AML-193 (cell line): Measurements from ENCODE around the gene MAP4K4.
"Not testable (repeated sequence)": the region's sequence is repeated elsewhere in the genome, so short reads cannot be mapped to it uniquely, and the experiment has no call there.

Experiments used
- DNase-seq, 2 experiments: peaks; one replicate each; lab custom pipeline; 2025; lab: John Stamatoyannopoulos, UW

Gene MAP4K4

GRCh38 chr2:101742547-101742946 is 45.0 kb downstream of the MAP4K4 start:
- DNase-seq, result no peak

GRCh38 chr2:101743288-101743687 is 45.8 kb downstream of the MAP4K4 start:
- DNase-seq, result no peak

- DNase-seq, result no peak
Measured at GRCh38 chr2:101744832-101745231, 47.3 kb downstream of the MAP4K4 start.

DNA sequence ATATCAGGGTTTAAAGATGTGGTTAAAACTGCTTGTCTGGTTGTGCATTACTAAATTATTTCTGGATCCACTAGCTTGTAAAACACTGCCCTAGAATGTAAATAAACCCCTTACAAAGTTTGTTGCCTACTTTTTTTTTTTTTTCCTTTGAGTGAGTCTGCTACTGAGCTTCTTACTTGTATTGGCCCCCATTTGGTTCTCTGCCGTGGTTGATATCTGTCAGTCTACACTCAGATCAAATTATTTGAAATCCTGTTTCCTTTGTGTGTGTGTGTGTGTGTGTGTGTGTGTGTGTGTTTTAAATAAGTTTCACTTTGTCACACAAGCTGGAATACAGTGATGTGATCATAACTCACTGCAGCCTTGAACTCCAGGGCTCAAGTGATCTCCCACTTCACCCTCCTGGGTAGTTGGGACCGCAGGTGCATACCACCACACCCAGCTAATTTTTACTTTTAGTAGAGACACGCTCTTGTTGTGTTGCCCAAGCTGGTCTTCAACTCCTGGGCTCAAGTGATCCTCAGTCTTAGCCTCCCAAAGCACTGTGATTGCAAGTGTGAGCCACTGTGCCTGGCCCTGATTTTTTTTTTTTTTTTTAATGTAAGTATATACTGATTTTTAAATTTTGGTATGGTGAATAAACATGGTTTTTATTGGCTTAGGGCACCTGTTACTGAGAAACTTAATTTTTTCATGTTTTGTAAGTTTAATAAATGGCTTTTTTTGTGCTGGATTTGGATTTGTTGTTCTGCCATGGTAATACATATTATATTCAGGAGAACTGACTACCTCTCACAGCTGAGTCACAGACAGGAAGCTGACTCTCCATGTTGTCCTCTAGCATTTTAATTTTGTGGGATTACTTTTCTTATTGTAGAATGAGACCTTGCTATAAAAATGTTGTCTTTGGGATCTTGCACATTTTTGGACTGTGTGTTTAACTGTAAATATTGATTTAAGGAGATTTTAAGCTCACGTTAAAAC is 48.5 kb downstream of the MAP4K4 start:
- no peak for DNase-seq

- DNase-seq, result no peak
Measured at GRCh38 chr2:101748000-101748399, 50.5 kb downstream of the MAP4K4 start.

DNA sequence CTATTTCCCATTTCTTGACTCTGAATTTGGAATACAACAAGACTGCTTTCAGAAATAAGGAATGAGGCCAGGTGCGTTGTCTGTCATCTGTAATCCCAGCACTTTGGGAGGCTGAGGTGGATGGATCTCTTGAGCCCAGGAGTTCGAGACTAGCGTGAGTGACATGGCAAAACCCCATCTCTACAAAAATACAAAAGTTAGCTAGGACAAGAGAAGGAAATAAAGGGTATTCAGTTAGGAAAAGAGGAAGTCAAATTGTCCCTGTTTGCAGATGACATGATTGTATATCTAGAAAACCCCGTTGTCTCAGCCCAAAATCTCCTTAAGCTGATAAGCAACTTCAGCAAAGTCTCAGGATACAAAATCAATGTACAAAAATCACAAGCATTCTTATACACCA is 51.0 kb downstream of the MAP4K4 start:
- not testable (repeated sequence) for DNase-seq

GRCh38 chr2:101750688-101751087 is 53.2 kb downstream of the MAP4K4 start:
- DNase-seq, result no peak

DNA sequence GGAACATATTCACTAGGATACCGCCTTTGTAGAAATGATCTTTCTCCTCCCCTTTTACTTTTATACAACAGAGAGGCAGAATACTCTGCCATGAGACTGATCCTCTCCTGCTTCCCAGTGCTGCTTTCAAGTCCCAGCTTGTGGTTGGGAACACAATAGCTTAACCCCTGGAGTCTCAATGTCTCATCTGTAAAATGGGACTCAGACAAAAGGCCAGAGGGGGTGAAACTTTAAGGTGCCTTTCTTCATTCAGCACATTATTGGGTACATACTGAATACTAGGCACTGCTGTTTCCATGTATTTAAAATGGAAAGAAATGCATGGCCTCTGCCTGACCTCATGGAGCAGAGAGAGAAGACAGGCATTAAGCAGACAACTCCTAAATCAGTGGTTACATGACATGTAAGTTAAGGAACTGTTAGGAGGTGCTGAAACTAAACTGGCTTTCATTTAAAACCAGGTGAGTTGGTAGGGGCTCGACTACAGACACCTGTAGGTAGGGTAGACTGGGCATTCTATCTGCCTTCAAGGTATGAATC is 53.8 kb downstream of the MAP4K4 start:
- no peak for DNase-seq

- DNase-seq, result no peak
Measured at GRCh38 chr2:101751875-101752619, 54.5 kb downstream of the MAP4K4 start.

DNA sequence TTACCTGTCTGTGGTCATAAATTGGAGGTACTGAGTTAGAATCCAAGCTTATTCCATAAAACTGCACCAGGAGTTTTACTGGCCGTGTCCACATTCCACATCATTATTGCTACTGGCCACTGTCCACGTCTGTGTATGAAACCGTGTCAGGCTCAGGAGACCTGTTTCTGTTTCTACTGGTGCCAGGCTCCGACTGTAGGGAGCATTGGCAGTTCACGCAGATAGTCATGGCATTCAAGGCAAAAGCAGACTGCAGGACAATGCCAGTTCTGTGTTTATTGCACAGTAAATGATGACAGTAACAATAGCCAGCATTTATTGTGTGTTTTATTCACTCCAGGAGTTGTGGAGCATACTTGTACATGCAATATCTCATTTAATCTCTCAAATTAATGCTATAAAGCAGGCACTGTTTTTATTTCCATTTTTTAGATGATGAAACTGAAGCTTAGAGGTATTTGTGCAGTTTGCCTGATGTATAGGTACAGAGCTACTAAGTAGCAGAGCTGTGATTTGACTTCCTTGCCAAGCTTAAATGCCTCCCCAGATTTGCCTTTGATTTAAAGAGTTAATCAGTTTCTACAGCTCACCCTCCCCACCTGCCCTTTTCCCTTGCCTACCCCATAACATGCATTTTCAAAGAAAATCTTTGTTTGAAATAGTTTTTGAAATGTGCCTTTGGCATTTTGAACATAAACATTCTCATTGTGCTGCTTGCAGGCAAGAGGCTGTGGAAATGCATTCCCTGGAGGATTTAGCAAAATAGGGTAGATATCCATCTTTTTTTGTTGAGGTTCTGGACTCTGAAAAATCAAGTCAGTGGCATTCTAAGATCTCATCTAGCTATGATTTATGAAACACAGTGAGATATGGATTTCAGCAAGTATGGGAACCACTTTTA is 55.5 kb downstream of the MAP4K4 start:
- DNase-seq, result no peak

- DNase-seq, result no peak
Measured at GRCh38 chr2:101753720-101754490, 56.4 kb downstream of the MAP4K4 start.

- DNase-seq, result no peak
Measured at GRCh38 chr2:101754618-101755017, 57.1 kb downstream of the MAP4K4 start.

DNA sequence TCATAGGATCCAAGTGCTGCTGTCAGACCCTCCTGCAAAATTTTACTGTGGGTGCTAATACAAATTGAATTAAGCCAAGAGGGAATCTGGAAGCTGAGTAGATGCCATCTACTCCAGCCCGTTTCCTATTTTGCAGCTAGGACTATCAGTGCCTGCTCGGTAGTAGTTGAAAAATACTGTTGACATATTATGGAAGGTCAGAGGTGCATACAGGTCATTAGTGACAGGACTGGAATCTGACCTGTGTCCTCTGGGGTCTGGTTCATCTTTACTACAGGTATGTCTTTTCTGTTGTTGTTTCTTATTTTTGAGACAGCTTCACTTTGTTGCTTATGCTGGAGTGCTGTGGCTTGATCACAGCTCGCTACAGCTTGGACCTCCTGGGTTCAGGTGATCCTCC is 58.8 kb downstream of the MAP4K4 start:
- no peak for DNase-seq

- no peak for DNase-seq
Measured at GRCh38 chr2:101758001-101758400, 60.5 kb downstream of the MAP4K4 start.

- DNase-seq, result no peak
Measured at GRCh38 chr2:101759162-101759561, 61.7 kb downstream of the MAP4K4 start.

DNA sequence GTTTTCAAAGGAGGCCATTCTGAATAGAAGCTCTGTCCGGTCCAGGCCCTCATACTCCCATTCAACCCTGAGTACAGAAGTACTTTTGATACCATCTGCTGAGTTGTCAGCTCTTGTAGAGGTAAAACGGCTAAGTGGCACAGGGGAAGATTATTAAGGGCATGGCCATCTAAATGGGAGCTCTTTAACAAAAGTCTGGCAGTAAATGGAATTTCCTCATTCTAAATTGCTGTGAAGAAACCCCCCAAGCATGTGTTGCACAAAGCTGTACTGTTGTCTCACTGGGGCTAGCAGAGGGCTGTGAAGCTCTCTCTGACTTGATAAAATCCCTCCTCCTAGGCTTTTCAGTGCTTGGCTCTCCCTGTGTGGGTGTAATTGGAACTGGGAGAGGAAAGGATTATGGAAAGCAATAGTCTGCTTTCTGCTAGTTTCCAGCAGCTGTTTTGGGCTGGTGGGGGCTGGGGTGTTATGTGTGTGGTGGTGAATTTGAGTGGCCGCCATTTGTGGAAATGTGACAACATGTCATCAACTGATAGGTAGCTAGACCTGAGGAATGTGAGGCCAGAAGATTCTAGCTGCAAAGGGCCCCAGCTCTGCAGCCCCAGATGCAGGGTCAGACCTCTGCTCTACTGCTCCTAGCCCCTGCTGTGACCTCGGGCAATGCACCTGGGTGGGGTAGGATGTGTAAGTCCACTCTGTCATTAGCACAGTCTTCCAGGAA is 65.1 kb downstream of the MAP4K4 start:
- no peak for DNase-seq

GRCh38 chr2:101763496-101764333 is 66.2 kb downstream of the MAP4K4 start:
- no peak for DNase-seq

GRCh38 chr2:101766337-101766736 is 68.8 kb downstream of the MAP4K4 start:
- DNase-seq, result no peak
